KMS-11 (cell line): ENCODE measurements around the gene EEPD1.

ENCODE experiments used
- H2AFZ ChIP-seq: fragments of 200-600 bp; sonication (generic); 2 replicates; pipeline ENCODE4 v1.6.1; 2016; ENCODE audit warnings: antibody characterized with exemption, mixed run types, low read depth
- H3K27ac ChIP-seq: fragments of 200-600 bp; sonication (generic); 2 replicates; pipeline ENCODE4 v1.6.1; 2016; ENCODE audit warnings: mild to moderate bottlenecking, mixed run types
- H3K27me3 ChIP-seq: fragments of 200-600 bp; sonication (generic); 2 replicates; pipeline ENCODE4 v1.6.1; 2017; ENCODE audit warnings: mild to moderate bottlenecking, low read depth, mixed run types, moderate library complexity; ENCODE audit not compliant: insufficient read depth
- H3K36me3 ChIP-seq: fragments of 200-600 bp; sonication (generic); 2 replicates; pipeline ENCODE4 v1.6.1; 2017; ENCODE audit warnings: mild to moderate bottlenecking, mixed run types; ENCODE audit not compliant: insufficient read depth
- H3K4me1 ChIP-seq: fragments of 200-600 bp; sonication (generic); 2 replicates; pipeline ENCODE4 v1.6.1; 2016; ENCODE audit warnings: mild to moderate bottlenecking, low read depth, mixed run types; ENCODE audit not compliant: poor library complexity, severe bottlenecking
- H3K4me2 ChIP-seq: fragments of 200-600 bp; sonication (generic); 2 replicates; pipeline ENCODE4 v1.7.0; 2016; ENCODE audit warnings: mild to moderate bottlenecking, mixed run types
- H3K4me3 ChIP-seq: fragments of 200-600 bp; sonication (generic); IDR thresholded peaks from 2 replicates; pipeline ENCODE4 v1.6.1; 2017; ENCODE audit warnings: low read depth, low read length, mixed read lengths; ENCODE audit not compliant: insufficient read depth
- H3K79me2 ChIP-seq: fragments of 200-600 bp; sonication (generic); 2 replicates; pipeline ENCODE4 v1.6.1; 2016; ENCODE audit warnings: low read depth, mixed run types; ENCODE audit not compliant: insufficient read depth
- H3K9ac ChIP-seq: fragments of 200-600 bp; sonication (generic); 2 replicates; pipeline ENCODE4 v1.6.1; 2016; ENCODE audit warnings: mild to moderate bottlenecking, mixed run types
- H4K20me1 ChIP-seq: fragments of 200-600 bp; sonication (generic); 2 replicates; pipeline ENCODE4 v1.6.1; 2016; ENCODE audit warnings: mild to moderate bottlenecking, mixed run types; ENCODE audit not compliant: insufficient read depth
- CTCF ChIP-seq: fragments of 200-600 bp; sonication (generic); conservative IDR thresholded peaks from 2 replicates; pipeline ENCODE4 v1.6.1; 2017; ENCODE audit warnings: low read depth, mild to moderate bottlenecking, antibody characterized with exemption, low read length, moderate library complexity, mixed read lengths

EEPD1 gene

GRCh38 chr7:36309716-36310115 is 156.7 kb downstream of the EEPD1 start:
- H2AFZ ChIP-seq, result no peak overlapping the region
- no peaks in the 10 kb centered on the region for H3K79me2 ChIP-seq
- H3K27me3 ChIP-seq, result no peaks in the 10 kb centered on the region
- no peaks in the 10 kb centered on the region for H3K36me3 ChIP-seq
- no peak overlapping the region for H3K9ac ChIP-seq
- H3K4me1 ChIP-seq, result peaks cover 18% of the 10 kb centered on the region
- no peak overlapping the region for H3K4me3 ChIP-seq
- TF ChIP-seq CTCF, result no peak
- H4K20me1 ChIP-seq, result no peaks in the 10 kb centered on the region
- no peak overlapping the region for H3K4me2 ChIP-seq
- H3K27ac ChIP-seq, result no peak overlapping the region

- Histone ChIP-seq H3K4me2 (no peak overlapping the region), H3K4me3 (no peak overlapping the region), H3K9ac (no peak overlapping the region), H2AFZ (no peak overlapping the region), H3K79me2 (no peaks in the 10 kb centered on the region), H4K20me1 (no peaks in the 10 kb centered on the region), H3K27ac (no peak overlapping the region), H3K4me1 (peaks cover 17% of the 10 kb centered on the region), H3K27me3 (no peaks in the 10 kb centered on the region), H3K36me3 (no peaks in the 10 kb centered on the region)
- TF ChIP-seq CTCF, result no peak
Observed at GRCh38 chr7:36310897-36311296, 157.8 kb downstream of the EEPD1 start.

- TF ChIP-seq CTCF, result no peak
- no peak overlapping the region; the same call in 1 of the 2 replicates for H3K4me2 ChIP-seq
- no peaks in the 10 kb centered on the region for H4K20me1 ChIP-seq
- no peak overlapping the region for H3K9ac ChIP-seq
- peaks cover 17% of the 10 kb centered on the region for H3K4me1 ChIP-seq
- no peaks in the 10 kb centered on the region for H3K27me3 ChIP-seq
- H3K36me3 ChIP-seq, result no peaks in the 10 kb centered on the region
- no peak overlapping the region for H3K27ac ChIP-seq
- no peak overlapping the region for H3K4me3 ChIP-seq
- H2AFZ ChIP-seq, result no peak overlapping the region
- no peaks in the 10 kb centered on the region for H3K79me2 ChIP-seq
Observed at GRCh38 chr7:36311539-36311938, 158.5 kb downstream of the EEPD1 start.

- peak; percentile 94 for TF ChIP-seq CTCF
- H2AFZ ChIP-seq, result peak overlapping the region; percentile 79
- peaks cover 17% of the 10 kb centered on the region for H3K4me1 ChIP-seq
- peak overlapping the region; percentile 52 for H3K4me2 ChIP-seq
- no peaks in the 10 kb centered on the region for H4K20me1 ChIP-seq
- H3K36me3 ChIP-seq, result no peaks in the 10 kb centered on the region
- no peaks in the 10 kb centered on the region for H3K27me3 ChIP-seq
- no peaks in the 10 kb centered on the region for H3K79me2 ChIP-seq
- peak overlapping the region; percentile 36; the same call in 1 of the 2 replicates for H3K9ac ChIP-seq
- H3K27ac ChIP-seq, result peak overlapping the region; percentile 28
- H3K4me3 ChIP-seq, result no peak overlapping the region
Observed at GRCh38 chr7:36312064-36312914, 159.2 kb downstream of the EEPD1 start.
